IPS-18a (cell line): ENCODE results near the gene PSMD13.

Source experiments
- H3K27ac ChIP-seq: one replicate; pipeline ENCODE4 v1.5.1; 2013; ENCODE audit warnings: low read length
- H3K27me3 ChIP-seq: one replicate; pipeline ENCODE4 v1.6.1; 2013; ENCODE audit warnings: mild to moderate bottlenecking, low read length; ENCODE audit not compliant: control insufficient read depth, insufficient read depth
- H3K36me3 ChIP-seq: one replicate; pipeline ENCODE4 v1.6.1; 2013; ENCODE audit warnings: low read depth, low read length; ENCODE audit not compliant: control insufficient read depth
- H3K4me1 ChIP-seq: one replicate; pipeline ENCODE4 v1.6.1; 2013; ENCODE audit warnings: low read depth, low read length; ENCODE audit not compliant: control insufficient read depth
- H3K4me3 ChIP-seq: one replicate; pipeline ENCODE4 v1.5.1; 2013; ENCODE audit warnings: low read length
- H3K9ac ChIP-seq: one replicate; pipeline ENCODE4 v1.6.1; 2013; ENCODE audit warnings: mild to moderate bottlenecking, low read length, moderate library complexity
- H3K9me3 ChIP-seq: one replicate; pipeline ENCODE4 v1.6.1; 2013; ENCODE audit warnings: low read depth, low read length; ENCODE audit not compliant: control insufficient read depth

Gene PSMD13

DNA sequence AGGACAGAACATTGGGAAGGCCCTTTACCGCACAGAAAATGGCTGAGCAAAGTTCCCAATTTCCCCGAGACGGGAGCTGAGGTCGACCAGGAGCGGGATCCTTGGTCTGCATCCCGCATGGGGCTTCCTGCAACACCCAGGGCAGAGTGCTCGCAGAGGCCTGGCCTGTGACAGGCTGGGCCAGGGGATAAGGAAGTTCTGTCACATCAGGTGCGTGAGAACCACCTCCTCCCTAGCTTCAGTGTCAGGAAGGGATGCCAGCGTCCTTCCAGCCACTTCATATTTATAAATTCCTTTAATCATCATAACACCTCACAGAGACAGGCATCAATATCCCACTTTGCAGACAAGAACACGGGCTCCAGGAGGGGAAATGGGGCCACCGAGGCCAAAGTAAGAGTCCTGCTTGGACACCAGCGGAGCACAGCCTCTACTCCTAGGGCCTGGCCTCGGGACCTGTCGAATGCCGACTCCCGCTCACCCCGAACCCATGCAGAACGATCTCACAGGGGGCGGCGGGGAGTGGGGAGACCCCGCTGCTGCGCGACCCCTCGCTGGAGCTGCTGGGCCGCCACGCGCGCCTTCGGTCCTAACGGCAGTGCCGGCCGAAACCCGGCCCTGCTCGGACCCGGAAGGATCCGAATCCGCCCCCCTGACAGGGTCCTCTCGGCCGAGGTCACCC is 30.1 kb upstream of the PSMD13 start:
- H3K9me3 ChIP-seq = no peaks in the 10 kb centered on the region
- H3K27ac ChIP-seq = no peak overlapping the region

DNA sequence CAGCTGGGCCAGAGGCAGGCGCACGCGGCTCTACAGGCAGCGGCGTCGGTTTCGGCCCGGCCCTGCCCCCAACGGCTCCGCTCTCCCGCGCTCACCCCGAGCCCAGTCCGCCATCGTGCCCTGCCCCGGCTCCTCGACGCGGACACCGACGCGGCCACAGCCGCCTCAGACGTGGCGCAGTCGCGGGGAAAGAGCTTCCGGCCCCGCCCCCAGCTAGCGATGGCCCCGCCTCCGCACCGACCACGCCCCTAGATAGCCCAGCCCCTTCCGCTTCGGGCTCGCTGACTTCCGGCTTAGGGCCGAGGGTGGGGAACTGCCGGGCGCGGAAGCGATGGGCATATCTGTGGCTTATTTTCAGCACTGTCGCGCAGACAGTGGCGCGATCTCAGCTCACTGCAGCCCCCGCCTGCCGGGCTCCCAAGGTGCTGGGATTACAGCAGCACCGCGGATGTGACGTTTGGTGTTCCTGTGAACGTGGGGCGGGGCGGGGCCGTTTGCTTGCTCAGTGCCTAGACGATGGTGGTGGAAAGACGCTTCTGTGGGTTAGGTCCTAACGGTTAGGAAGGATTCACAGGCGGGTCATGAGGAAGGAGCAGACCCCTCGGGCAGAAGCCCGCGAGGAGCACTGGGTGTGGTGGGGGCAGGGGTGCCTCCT is 29.4 kb upstream of the PSMD13 start, which contains the start of the genes BET1L and RIC8A:
TSS of gene BET1L (minus strand) at position 192 of the 655 bp plus-strand sequence. CDS start at position 114, 78 bp downstream.
TSS of gene RIC8A (plus strand) at position 501 of the 655 bp plus-strand sequence. CDS start 1,147 bp downstream, outside the sequence.
- Histone ChIP-seq H3K4me3 (peak within 1 kb of the TSS; percentile 93), H3K9me3 (no peaks in the 10 kb centered on the region), H3K36me3 (peaks cover 34% of the 10 kb centered on the region)

More for the DNA sequence above, 30.1 kb upstream of the PSMD13 start:
- Histone ChIP-seq H3K9ac (peak overlapping the region; percentile 78), H3K4me3 (peak overlapping the region; percentile 93), H3K36me3 (peaks cover 27% of the 10 kb centered on the region), H3K4me1 (no peaks in the 10 kb centered on the region), H3K27me3 (no peaks in the 10 kb centered on the region)

DNA sequence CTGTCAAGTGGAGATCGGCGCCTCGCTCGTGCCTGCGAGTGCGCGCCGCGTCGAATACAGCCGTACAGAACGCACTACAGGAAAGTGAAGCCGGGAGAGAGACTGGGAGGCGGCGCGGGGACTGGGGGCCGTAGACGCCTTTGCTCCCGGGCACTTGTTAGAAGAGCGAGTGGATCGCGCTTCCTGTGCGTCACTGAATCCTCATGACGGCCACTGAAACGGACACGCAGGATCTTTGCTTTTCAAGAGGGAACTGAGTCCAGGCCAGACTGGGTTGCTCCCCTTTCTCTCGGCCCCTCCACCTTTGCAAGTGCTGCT is 29.0 kb upstream of the PSMD13 start:
- Histone ChIP-seq H3K9ac (peak overlapping the region; percentile 78), H3K36me3 (peaks cover 39% of the 10 kb centered on the region), H3K27me3 (no peaks in the 10 kb centered on the region), H3K9me3 (no peaks in the 10 kb centered on the region), H3K27ac (peak overlapping the region; percentile 1), H3K4me3 (peak overlapping the region; percentile 93), H3K4me1 (no peaks in the 10 kb centered on the region)

More for the DNA sequence above, 29.4 kb upstream of the PSMD13 start, which contains the start of the genes BET1L and RIC8A:
- Histone ChIP-seq H3K27ac (peak within 1 kb of the TSS; percentile 1), H3K4me1 (no peaks in the 10 kb centered on the region), H3K27me3 (no peaks in the 10 kb centered on the region), H3K9ac (peak within 1 kb of the TSS; percentile 78)

DNA sequence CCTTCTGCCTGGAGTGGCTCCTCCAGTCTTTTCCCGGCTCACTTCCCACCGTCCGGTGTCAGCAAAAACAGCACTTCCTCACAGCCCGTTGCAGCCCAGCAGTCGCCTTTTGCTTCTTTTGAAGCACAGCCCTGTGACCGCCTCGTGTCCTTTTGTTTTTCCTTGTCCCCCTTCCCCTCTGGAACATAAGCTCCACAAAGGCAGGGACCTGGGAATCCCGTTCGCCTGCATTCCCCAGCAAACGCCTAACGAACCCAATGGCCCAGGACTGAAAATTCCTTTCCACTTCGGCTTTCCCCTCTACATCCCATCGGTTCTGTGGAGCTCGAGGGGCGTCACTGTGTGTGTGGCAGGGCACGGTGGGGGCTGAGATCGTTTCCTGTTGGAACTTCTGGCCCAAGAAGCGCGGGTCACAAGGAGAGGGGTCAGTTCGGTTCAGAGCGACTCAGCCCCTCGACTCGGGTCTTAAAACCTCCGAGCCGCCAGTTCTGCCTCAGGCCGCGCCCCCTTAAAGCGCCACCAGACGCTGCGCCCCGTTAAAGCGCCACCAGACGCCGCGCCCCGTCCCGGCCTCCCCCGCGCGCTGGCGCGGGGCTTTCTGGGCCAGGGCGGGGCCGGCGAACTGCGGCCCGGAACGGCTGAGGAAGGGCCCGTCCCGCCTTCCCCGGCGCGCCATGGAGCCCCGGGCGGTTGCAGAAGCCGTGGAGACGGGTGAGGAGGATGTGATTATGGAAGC is 28.4 kb upstream of the PSMD13 start:
- Histone ChIP-seq H3K9ac (peak overlapping the region; percentile 78), H3K27me3 (no peaks in the 10 kb centered on the region), H3K36me3 (peaks cover 44% of the 10 kb centered on the region), H3K4me3 (peak overlapping the region; percentile 93), H3K4me1 (no peaks in the 10 kb centered on the region), H3K27ac (peak overlapping the region; percentile 1), H3K9me3 (no peaks in the 10 kb centered on the region)

DNA sequence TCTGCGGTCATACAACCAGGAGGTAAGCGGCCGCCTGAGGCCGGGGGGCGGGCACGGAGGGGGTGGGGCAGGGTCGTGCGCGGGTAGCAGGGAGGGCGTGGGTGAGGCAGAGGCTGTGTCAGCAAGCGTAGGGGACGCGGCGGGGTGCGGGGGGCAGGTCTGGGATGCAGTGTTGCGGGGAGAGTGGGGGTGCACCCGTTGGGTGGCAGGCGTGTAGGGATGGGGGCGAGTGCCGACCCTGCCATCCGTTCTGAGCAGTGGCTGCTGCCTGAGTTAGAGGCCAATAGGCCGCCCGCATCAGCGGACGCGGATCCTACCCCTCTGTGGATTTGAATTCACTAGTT is 27.9 kb upstream of the PSMD13 start:
- H3K9ac ChIP-seq = peak overlapping the region; percentile 78
- H3K36me3 ChIP-seq = peaks cover 45% of the 10 kb centered on the region
- no peaks in the 10 kb centered on the region for H3K27me3 ChIP-seq
- H3K27ac ChIP-seq = no peak overlapping the region
- H3K4me1 ChIP-seq = no peaks in the 10 kb centered on the region
- no peaks in the 10 kb centered on the region for H3K9me3 ChIP-seq
- peak overlapping the region; percentile 93 for H3K4me3 ChIP-seq

DNA sequence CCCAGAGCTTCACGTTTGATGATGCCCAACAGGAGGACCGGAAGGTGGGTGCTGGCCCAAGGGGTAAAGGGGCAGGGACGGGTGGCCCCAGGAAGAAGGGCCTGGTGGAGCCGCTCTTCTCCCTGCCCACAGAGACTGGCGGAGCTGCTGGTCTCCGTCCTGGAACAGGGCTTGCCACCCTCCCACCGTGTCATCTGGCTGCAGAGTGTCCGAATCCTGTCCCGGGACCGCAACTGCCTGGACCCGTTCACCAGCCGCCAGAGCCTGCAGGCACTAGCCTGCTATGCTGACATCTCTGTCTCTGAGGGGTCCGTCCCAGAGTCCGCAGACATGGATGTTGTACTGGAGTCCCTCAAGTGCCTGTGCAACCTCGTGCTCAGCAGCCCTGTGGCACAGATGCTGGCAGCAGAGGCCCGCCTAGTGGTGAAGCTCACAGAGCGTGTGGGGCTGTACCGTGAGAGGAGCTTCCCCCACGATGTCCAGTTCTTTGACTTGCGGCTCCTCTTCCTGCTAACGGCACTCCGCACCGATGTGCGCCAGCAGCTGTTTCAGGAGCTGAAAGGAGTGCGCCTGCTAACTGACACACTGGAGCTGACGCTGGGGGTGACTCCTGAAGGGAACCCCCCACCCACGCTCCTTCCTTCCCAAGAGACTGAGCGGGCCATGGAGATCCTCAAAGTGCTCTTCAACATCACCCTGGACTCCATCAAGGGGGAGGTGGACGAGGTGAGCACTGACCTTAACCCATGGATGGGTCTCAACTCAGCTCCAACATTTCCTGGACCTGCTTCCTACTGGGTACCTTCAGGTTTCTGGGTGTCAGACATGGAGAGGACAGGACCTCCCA is 27.3 kb upstream of the PSMD13 start:
- Histone ChIP-seq H3K27ac (no peak overlapping the region), H3K4me3 (peak overlapping the region; percentile 93), H3K9ac (peak overlapping the region; percentile 78), H3K36me3 (peaks cover 47% of the 10 kb centered on the region), H3K27me3 (no peaks in the 10 kb centered on the region), H3K9me3 (no peaks in the 10 kb centered on the region), H3K4me1 (no peaks in the 10 kb centered on the region)

DNA sequence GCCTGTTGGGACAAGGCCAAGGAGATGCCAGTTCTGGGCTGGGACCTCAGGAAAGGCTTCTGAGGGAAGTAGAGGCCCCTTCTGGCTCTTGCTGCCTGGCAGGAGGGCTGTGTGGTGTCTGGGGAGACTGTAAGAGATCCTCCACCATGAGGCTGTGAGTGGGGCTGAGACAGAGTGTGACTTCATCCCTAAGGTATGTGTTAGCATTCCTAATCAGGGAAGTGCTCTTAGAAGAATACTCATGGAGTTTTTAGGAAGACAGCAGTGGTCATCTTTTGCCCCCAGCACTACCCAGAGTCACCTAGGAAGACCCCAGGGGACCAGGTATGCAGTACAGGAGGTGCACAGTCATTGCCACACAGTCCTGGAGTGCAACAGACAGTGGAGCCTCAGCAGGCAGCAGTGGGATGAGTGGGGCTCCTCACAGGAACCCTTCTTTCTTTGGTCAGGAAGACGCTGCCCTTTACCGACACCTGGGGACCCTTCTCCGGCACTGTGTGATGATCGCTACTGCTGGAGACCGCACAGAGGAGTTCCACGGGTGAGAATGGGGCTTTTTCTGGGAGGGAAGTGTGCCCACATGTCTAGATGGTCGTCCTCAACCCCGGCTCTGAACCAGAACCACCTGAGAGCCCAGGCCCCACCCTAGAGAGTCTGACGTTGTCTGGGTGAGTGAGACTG is 26.5 kb upstream of the PSMD13 start:
- no peaks in the 10 kb centered on the region for H3K27me3 ChIP-seq
- no peak overlapping the region for H3K9ac ChIP-seq
- no peaks in the 10 kb centered on the region for H3K9me3 ChIP-seq
- peaks cover 51% of the 10 kb centered on the region for H3K36me3 ChIP-seq
- no peak overlapping the region for H3K4me3 ChIP-seq
- no peaks in the 10 kb centered on the region for H3K4me1 ChIP-seq
- H3K27ac ChIP-seq = no peak overlapping the region

DNA sequence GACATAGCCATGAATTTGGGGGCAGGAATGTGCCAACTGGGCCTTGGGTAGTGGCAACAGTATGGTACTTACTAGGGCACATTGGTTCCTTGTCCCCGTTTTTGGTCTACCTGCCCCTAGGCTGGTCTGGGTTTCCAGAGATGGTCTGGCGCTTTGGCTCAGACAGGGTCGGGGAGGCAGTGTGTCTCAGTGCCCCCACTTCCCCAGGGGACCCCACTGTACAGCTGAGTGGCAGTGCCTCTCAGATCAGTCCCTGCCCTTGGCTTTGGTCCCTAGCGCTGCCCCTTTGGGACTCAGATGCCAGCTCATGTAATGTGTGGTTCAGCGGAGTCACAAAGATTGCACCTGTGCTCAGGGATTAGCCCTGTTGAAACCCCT is 26.0 kb upstream of the PSMD13 start:
- H3K27me3 ChIP-seq = no peaks in the 10 kb centered on the region
- no peak overlapping the region for H3K9ac ChIP-seq
- H3K4me1 ChIP-seq = no peaks in the 10 kb centered on the region
- no peak overlapping the region for H3K4me3 ChIP-seq
- no peaks in the 10 kb centered on the region for H3K9me3 ChIP-seq
- H3K27ac ChIP-seq = no peak overlapping the region
- peaks cover 54% of the 10 kb centered on the region for H3K36me3 ChIP-seq

DNA sequence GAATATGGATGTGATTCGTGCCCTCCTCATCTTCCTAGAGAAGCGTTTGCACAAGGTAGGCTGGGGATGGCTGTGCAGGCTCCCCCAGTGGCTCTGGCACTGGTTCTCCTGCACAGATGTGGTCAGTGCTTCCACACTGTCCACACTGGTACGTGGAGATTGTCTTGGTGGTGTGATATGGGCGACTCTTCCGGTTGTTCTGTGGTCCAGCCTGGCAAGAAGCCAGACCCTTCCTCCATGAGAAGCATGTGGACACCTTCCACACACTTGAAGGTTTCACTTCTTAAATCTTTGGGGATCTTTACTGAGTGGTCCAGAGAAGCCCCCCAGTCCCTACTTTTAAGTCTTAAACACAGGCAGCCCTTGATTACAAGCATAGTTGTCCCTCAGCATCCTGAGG is 25.5 kb upstream of the PSMD13 start:
- Histone ChIP-seq H3K27me3 (no peaks in the 10 kb centered on the region), H3K4me1 (no peaks in the 10 kb centered on the region), H3K27ac (no peak overlapping the region), H3K4me3 (no peak overlapping the region), H3K9ac (no peak overlapping the region), H3K36me3 (peaks cover 54% of the 10 kb centered on the region), H3K9me3 (no peaks in the 10 kb centered on the region)

DNA sequence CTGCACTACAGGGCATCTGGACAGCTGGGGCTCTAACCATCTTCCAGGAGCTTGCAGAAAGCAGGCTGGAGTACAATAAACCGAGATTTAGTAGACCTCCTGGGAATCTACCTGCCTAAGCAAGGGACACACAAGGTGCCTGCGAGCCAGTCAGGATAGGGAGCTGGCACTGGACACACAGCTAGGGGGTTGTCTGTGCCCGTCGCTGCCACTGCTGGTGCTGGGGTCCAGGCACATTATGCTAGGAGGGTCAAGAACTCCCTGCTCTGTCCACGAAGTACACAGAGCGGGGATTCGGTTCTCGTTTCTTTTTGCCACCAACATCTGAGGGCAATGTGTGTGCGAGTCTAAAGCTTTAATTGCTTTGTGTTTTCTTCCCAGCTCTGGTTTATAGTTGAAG is 25.0 kb upstream of the PSMD13 start:
- Histone ChIP-seq H3K9me3 (no peaks in the 10 kb centered on the region), H3K27ac (no peak overlapping the region), H3K36me3 (peaks cover 54% of the 10 kb centered on the region), H3K4me3 (no peak overlapping the region), H3K9ac (no peak overlapping the region), H3K4me1 (no peaks in the 10 kb centered on the region), H3K27me3 (no peaks in the 10 kb centered on the region)
